ENCODE measurements around the gene RECQL5.

The RECQL5 gene

DNA sequence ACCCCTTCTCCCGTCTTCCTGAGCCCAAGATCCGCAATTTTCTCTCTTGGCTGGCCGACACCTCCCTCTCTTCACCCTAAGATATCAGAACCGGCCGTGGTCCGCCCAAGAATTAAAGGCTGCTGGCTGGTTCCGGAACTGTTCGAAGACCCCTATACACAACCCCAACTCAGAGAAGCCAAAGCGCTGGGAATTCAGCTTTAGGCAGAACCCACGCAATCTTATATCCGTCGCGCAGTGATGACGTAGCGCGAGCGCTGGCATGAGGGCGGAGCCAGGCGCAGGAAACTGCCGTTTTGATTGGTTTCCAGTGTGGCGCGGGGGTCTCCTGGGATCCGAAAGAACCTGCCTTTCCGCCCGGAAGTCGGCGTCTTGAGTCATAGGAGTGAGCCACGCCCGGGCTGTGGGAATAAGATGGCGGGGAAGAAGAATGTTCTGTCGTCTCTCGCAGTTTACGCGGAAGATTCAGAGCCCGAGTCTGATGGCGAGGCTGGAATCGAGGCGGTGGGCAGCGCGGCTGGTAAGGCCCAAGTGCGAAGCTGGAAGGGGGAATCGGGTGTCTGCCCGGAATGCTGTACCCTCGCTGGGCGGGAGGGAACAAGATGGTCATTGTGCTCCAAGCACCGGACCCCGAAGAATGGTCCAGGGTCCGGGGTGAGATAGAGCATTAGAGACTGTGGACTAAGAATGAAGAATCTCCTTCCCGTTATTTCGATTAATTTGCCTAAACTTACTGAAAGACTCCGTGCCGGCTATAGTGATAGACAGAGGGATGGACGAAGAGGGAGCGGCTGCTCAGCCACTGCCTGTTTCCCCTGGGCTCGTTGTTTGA lies at the start of gene RECQL5, which contains the start of gene SAP30BP:
Gene RECQL5, minus strand, starts transcription at position 196 of the 832 bp plus-strand sequence. CDS start 597 bp downstream, outside the sequence.
Gene SAP30BP, plus strand, starts transcription at position 380 of the 832 bp plus-strand sequence. Its CDS starts 35 bp downstream, at position 415.
- DNase-seq (ENCODE audit: low read depth) = peak; percentile 94

DNA sequence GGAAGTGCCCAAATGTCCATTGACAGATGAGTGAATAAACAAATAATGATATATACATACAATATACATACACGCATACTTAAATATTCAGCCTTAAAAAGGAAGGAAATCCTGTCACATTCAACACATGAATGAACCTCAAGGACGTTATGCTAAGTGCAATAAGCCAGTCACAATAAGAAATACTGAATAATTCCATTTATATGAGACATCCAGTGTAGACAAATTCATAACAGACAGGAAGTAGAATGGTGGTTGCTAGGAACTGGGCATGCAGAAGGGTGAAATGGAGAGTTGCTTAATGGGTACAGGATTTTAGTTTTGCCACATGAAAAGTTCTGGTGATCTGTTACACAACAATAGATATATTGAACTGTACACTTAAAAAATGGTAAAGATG lies 45.5 kb upstream of the RECQL5 start:
- no peak for DNase-seq (ENCODE audit: low read depth)

GRCh38 chr17:75707079-75707571 lies 40.2 kb upstream of the RECQL5 start:
- no peak for DNase-seq (ENCODE audit: low read depth)

DNA sequence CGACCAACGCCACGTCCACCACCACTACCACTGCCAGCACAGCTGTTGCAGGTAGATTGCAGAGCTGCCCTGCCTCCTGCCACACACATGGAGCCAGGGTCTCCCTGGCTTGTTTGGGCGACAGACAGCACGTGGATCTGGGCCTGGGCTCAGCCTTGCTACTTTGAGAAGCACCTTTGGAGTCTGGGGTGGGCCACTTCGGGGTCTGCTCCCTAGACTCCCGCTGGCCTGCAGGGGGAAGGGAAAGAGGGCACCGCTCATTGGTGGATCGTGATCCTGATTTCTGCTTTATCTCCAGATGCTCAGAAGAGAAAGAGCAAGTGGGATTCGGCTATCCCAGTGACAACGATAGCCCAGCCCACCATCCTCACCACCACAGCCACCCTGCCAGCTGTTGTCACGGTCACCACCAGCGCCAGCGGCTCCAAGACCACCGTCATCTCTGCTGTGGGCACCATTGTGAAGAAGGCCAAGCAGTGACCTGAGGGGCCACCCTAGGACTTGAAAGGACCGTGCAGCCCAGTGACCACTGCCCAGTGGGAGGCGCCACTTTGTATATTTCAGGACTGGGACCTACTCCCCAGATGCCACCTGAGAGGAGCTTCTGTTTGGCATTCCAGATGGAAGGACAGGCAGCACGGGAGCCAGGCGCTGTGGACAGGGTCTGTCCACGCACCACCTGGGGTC lies 39.2 kb upstream of the RECQL5 start:
- no peak for DNase-seq (ENCODE audit: low read depth)

DNA sequence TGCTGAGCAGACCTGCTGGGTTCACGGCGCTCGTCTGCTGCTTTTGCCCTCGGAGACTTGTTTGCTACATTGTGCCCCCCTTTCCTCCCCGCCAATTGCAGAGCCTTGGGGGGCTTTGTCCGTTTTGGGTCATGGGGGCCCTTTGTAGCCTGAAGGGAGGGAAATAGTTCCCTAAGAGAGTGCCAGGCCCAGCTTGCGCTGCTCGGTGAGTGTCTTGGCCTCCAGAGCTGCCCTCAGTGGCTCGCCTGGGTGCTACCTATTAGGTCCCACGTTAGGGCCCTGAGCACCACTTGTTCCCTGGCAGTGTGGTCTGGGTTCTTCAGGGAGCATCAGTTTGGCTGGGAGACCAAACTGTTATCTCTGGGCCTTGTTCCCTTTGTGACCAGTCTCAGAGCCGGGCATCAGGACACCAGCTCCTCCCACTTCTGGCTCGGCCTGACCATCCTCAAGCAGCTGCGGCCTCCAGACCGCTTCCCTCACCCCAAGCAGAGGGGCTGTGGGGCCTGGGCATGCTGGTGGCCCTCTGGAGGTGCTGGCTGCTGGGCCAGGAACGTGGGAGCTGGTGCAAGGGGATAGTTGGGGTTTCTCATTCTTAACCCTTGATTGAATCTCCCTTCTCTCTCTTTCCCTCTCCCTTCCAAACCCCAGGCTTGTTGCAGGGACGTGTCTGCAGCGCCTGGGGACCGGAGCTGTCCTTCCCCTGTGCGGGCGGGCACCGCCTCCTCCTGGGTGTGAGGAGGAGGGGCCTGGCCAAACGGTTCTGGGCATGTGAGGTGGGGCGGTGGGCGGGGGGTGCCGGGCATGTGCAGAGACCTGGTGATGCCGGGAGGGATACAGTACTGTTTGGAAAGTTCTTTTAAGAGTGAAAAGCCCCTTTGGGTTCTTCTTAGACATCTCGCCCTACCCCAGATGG lies 38.3 kb upstream of the RECQL5 start:
- DNase-seq (ENCODE audit: low read depth) = no peak

DNA sequence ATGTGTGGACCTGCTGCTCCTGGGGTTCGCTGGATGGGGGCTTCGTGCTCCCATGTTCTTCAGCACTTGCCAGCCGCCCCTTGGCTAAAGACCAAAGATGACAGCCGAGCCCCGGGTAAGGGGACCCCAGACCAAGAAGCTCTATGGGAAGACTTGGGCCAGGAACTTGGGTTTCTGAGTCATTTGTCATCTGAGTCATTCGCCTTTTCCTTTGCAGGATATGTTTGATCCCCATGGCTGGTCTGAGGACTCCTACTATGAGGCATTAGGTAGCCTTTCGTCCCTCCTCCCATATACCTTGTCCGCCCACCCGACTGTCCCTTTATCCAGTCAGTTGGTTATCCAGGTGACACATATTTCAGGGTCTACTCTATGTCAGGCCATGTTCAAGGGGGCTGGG lies 36.6 kb upstream of the RECQL5 start:
- DNase-seq (ENCODE audit: low read depth) = no peak

- DNase-seq (ENCODE audit: low read depth) = no peak
Measured at GRCh38 chr17:75703191-75703590, 36.2 kb upstream of the RECQL5 start.

DNA sequence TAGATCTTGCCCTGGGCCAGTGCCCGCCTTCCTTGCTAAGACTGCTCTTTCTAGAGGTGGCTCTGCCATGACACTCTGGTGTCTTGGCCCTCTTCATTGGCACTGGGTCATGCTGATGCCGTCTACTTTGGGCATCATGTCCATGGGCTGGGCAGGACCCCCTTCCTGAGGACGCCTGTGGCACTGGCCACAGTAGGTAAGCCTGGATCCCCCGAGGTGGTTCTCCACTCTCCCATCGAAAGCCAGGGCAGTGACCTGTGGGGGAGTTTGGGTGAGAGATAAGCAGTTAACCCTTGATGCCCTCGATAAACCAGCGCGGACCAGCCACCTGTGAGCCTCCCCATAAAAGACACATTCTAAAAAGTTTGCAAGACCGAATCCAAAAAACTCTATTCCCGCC lies 34.3 kb upstream of the RECQL5 start:
- no peak for DNase-seq (ENCODE audit: low read depth)

- DNase-seq (ENCODE audit: low read depth) = no peak
Measured at GRCh38 chr17:75698659-75699058, 31.7 kb upstream of the RECQL5 start.

DNA sequence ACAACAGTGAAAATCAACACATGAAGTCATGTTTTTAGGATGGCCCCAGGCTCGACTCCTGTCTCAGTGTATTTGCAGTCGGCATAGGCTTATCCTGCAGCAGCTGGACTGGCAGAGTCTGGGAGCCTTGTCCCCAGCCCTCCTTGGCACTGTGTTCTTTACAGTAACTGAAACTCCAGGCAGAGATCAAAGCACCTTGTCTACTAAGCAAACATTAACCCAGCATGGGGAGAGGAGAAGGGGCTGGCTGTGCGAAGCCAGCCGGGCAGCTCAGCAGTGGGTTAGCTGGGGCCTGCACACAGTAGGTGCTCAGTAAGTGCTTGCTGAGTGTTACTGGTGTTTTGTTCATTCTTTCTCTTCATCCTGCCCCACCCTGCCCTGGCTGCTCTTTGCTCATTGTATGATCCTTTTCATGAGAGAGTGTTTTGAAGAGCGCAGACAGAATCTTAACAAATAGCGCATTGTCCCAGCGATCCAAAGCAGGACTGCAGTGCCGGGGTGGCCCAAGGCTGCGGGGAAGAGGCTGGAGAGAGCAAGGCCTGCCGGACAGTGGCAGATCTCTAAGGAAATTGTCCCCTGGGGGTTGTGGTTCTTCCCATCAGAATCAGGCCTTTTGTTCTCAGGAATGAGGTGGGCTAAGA lies 30.8 kb upstream of the RECQL5 start:
- no peak for DNase-seq (ENCODE audit: low read depth)

DNA sequence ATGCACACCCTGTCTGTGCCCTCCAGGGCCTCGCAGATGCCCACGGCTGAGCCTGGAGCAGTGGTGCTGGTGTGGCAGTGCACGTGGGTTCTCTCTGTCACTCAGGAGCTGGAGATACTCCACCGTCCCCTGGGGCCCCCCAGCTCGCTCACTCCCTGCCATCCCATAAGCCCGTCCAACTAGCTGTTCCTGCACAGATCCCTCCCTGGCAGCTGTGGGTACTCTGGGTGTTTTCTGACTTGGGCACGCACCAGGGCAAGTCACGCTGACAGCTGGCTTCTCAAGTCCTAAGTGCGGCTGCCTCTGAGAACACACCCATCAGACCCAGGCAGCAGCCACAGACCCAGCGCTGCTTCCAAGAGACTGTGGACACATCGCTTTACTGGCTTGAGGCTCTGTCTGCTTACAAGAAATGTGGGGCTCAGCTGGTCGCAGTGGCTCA lies 28.9 kb upstream of the RECQL5 start:
- no peak for DNase-seq (ENCODE audit: low read depth)

GRCh38 chr17:75695141-75695829 lies 28.3 kb upstream of the RECQL5 start:
- no peak for DNase-seq (ENCODE audit: low read depth)

GRCh38 chr17:75694536-75694935 lies 27.6 kb upstream of the RECQL5 start:
- no peak for DNase-seq (ENCODE audit: low read depth)

GRCh38 chr17:75693500-75694481 lies 26.8 kb upstream of the RECQL5 start:
- DNase-seq (ENCODE audit: low read depth) = no peak

DNA sequence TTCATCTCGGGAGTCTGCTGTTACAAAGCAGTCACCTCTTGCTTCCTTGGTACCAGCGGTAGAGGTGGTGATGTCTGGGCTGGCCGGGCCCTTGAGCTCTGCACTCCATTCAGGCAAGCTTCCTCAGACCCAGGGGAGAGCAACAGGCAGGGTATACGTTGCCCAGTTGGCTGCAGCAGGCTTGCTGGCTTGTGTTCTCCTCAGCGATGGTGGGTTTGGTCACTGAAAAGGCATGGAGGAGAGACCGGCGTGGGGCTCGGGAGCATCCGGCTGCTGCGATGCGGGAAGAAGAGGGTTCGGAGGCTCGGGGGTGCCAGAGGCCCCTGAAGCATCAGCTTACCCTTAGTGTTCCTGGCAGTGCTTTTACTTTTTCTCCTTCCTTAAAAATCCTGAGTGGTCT lies 26.0 kb upstream of the RECQL5 start:
- no peak for DNase-seq (ENCODE audit: low read depth)

DNA sequence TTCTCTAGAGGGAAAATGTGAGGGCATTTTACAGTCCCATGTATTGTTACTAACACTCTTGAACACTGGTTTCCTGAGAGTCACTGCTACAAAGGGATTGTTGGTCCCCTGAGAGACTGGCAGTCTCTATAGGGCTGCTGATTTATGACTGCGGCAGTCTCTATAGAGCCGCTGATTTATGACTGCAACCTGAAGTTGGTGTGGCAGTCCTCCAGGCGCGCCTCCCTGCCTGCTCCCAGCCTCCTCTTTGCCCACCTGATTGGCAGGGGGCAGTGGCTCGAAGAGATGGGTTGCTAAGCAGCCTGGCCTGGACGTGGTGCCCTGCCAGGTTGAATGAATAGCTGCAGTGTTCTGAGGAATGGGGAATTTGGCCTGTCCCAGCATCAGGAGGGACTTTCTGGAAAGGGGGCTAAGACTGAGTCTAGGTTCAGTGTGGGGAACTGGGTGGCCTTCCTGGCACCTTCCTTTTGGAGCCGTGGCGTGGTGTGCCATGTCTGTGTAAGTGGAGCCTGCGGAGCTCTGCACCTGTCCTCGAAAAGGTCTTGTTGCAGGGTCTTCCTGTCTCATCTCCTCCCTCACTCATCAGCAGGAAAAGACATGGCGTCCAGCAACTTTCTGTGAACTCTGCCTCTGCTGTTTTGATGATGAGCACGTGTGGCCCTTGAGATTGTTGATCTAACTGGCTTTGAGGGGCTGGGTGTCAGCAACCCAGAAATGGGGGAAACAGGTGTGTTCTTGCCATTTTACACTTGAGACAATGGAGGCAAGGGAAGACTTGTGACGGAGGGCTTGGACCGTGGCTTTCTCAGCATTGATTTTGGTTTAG lies 25.1 kb upstream of the RECQL5 start:
- no peak for DNase-seq (ENCODE audit: low read depth)

DNA sequence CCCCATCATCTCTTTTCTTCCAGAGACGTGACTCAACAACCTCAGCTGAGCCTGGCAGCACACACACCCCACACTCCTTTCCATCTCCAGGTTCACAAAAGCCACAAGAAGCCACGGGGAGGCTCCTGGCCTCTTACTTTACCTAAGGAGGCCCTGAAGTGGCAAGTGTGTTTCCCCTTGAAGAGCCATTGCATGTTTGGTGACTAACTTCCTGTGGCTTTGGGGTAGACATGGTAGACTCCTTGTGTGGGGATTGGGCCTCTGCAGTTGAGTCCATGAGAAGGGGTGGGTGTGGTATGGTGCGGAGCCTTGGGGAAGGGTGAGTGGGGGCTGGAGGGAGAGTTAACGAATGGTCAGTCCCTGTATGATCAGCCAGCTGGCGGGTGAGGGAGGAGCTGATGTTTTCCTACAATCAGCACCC lies 24.4 kb upstream of the RECQL5 start:
- no peak for DNase-seq (ENCODE audit: low read depth)

- no peak for DNase-seq (ENCODE audit: low read depth)
Measured at GRCh38 chr17:75689441-75689873, 22.5 kb upstream of the RECQL5 start.

Data from stimulated activated CD8-positive, alpha-beta memory T cell treated with anti-CD3 and anti-CD28 coated beads, Interleukin-12 subunit alpha, Interleukin-12 subunit beta, amount 100 ng/mL, for 4 hours (primary cell).